ENCODE results near the gene LHB.

The LHB gene

GRCh38 chr19:49022116-49022515 is 5.2 kb upstream of the LHB start:
- Histone ChIP-seq H3K9me3 (ENCODE audit: insufficient read depth, low read depth, low read length) (peaks cover 1% of the 10 kb centered on the region), H3K79me2 (ENCODE audit: control insufficient read depth, insufficient read depth, low read length, poor library complexity) (no peaks in the 10 kb centered on the region), H3K4me2 (ENCODE audit: low read length) (no peak overlapping the region), H4K12ac (ENCODE audit: low read depth, low read length) (no peak overlapping the region), H2BK5ac (ENCODE audit: low read depth, low read length, poor library complexity) (no peak overlapping the region), H3K36me3 (ENCODE audit: control insufficient read depth in 1 of 2, insufficient read depth in 2 of 2, low read length in 2 of 2) (no peaks in the 10 kb centered on the region), H4K8ac (ENCODE audit: low read depth, low read length) (no peak overlapping the region), H3K4me1 (ENCODE audit: control insufficient read depth in 1 of 2, insufficient read depth in 2 of 2, low read length in 2 of 2) (peaks cover 5 to 11% of the 10 kb centered on the region in 2 experiments), H3K9ac (ENCODE audit: low read length) (no peak overlapping the region), H3K4me3 (ENCODE audit: low read depth, low read length) (no peak overlapping the region), H3K27ac (ENCODE audit: low read depth, low read length) (no peak overlapping the region), H3K4ac (ENCODE audit: low read depth, low read length) (no peak overlapping the region), H3K18ac (ENCODE audit: low read length) (no peak overlapping the region), H3K27me3 (ENCODE audit: insufficient read depth, low read length) (peaks cover 7% of the 10 kb centered on the region), H3K79me1 (ENCODE audit: low read length) (peaks cover 2% of the 10 kb centered on the region), H3K14ac (ENCODE audit: low read length) (no peak overlapping the region), H4K91ac (ENCODE audit: low read depth, low read length) (no peak overlapping the region), H2AFZ (ENCODE audit: insufficient read depth, low read length, poor library complexity) (no peak overlapping the region), H3K23ac (ENCODE audit: low read length) (no peak overlapping the region), H2BK12ac (ENCODE audit: low read length) (no peak overlapping the region), H2BK120ac (ENCODE audit: insufficient read depth, low read length, poor library complexity) (no peak overlapping the region), H2AK5ac (ENCODE audit: low read length) (no peak overlapping the region)
- WGBS (ENCODE audit: extremely low coverage, insufficient coverage, insufficient read length), result no CpG with 5 or more reads among the region's 9 CpGs
- DNase-seq, result no peak

- Histone ChIP-seq H3K79me2 (ENCODE audit: control insufficient read depth, insufficient read depth, low read length, poor library complexity) (no peaks in the 10 kb centered on the region), H2BK12ac (ENCODE audit: low read length) (no peak overlapping the region), H3K9me3 (ENCODE audit: insufficient read depth, low read depth, low read length) (peaks cover 1% of the 10 kb centered on the region), H2BK120ac (ENCODE audit: insufficient read depth, low read length, poor library complexity) (no peak overlapping the region), H3K4me2 (ENCODE audit: low read length) (no peak overlapping the region), H4K8ac (ENCODE audit: low read depth, low read length) (no peak overlapping the region), H3K27ac (ENCODE audit: low read depth, low read length) (no peak overlapping the region), H4K91ac (ENCODE audit: low read depth, low read length) (no peak overlapping the region), H3K36me3 (ENCODE audit: control insufficient read depth in 1 of 2, insufficient read depth in 2 of 2, low read length in 2 of 2) (peaks cover 0 to 1% of the 10 kb centered on the region in 2 experiments), H3K79me1 (ENCODE audit: low read length) (peaks cover 4% of the 10 kb centered on the region), H3K18ac (ENCODE audit: low read length) (no peak overlapping the region), H2AK5ac (ENCODE audit: low read length) (no peak overlapping the region), H3K4me3 (ENCODE audit: low read depth, low read length) (no peak overlapping the region), H3K4me1 (ENCODE audit: control insufficient read depth in 1 of 2, insufficient read depth in 2 of 2, low read length in 2 of 2) (peaks cover 5 to 11% of the 10 kb centered on the region in 2 experiments), H3K23ac (ENCODE audit: low read length) (no peak overlapping the region), H3K9ac (ENCODE audit: low read length) (no peak overlapping the region), H3K4ac (ENCODE audit: low read depth, low read length) (no peak overlapping the region), H2BK5ac (ENCODE audit: low read depth, low read length, poor library complexity) (no peak overlapping the region), H3K14ac (ENCODE audit: low read length) (no peak overlapping the region), H2AFZ (ENCODE audit: insufficient read depth, low read length, poor library complexity) (no peak overlapping the region), H3K27me3 (ENCODE audit: insufficient read depth, low read length) (peaks cover 7% of the 10 kb centered on the region), H4K12ac (ENCODE audit: low read depth, low read length) (no peak overlapping the region)
- DNase-seq, result no peak
- WGBS (ENCODE audit: extremely low coverage, insufficient coverage, insufficient read length), result no CpG with 5 or more reads among the region's 16 CpGs
Observed at GRCh38 chr19:49020931-49021895, 4.3 kb upstream of the LHB start.

GRCh38 chr19:49020342-49020741 is 3.5 kb upstream of the LHB start:
- Histone ChIP-seq H3K27me3 (ENCODE audit: insufficient read depth, low read length) (peaks cover 7% of the 10 kb centered on the region), H3K4ac (ENCODE audit: low read depth, low read length) (no peak overlapping the region), H2AK5ac (ENCODE audit: low read length) (no peak overlapping the region), H4K91ac (ENCODE audit: low read depth, low read length) (no peak overlapping the region), H2BK120ac (ENCODE audit: insufficient read depth, low read length, poor library complexity) (no peak overlapping the region), H2AFZ (ENCODE audit: insufficient read depth, low read length, poor library complexity) (no peak overlapping the region), H3K23ac (ENCODE audit: low read length) (no peak overlapping the region), H3K79me2 (ENCODE audit: control insufficient read depth, insufficient read depth, low read length, poor library complexity) (no peaks in the 10 kb centered on the region), H3K36me3 (ENCODE audit: control insufficient read depth in 1 of 2, insufficient read depth in 2 of 2, low read length in 2 of 2) (peaks cover 6 to 8% of the 10 kb centered on the region in 2 experiments), H3K9ac (ENCODE audit: low read length) (no peak overlapping the region), H3K4me2 (ENCODE audit: low read length) (no peak overlapping the region), H4K8ac (ENCODE audit: low read depth, low read length) (no peak overlapping the region), H3K79me1 (ENCODE audit: low read length) (peaks cover 4% of the 10 kb centered on the region), H3K9me3 (ENCODE audit: insufficient read depth, low read depth, low read length) (peaks cover 1% of the 10 kb centered on the region), H3K14ac (ENCODE audit: low read length) (no peak overlapping the region), H3K27ac (ENCODE audit: low read depth, low read length) (no peak overlapping the region), H4K12ac (ENCODE audit: low read depth, low read length) (no peak overlapping the region), H3K4me3 (ENCODE audit: low read depth, low read length) (no peak overlapping the region), H3K4me1 (ENCODE audit: control insufficient read depth in 1 of 2, insufficient read depth in 2 of 2, low read length in 2 of 2) (peaks cover 5 to 11% of the 10 kb centered on the region in 2 experiments), H3K18ac (ENCODE audit: low read length) (no peak overlapping the region), H2BK12ac (ENCODE audit: low read length) (no peak overlapping the region), H2BK5ac (ENCODE audit: low read depth, low read length, poor library complexity) (no peak overlapping the region)
- no CpG with 5 or more reads among the region's 11 CpGs for WGBS (ENCODE audit: extremely low coverage, insufficient coverage, insufficient read length)
- no peak for DNase-seq

GRCh38 chr19:49019242-49019932 is 2.5 kb upstream of the LHB start:
- Histone ChIP-seq H4K91ac (ENCODE audit: low read depth, low read length) (no peak overlapping the region), H2BK12ac (ENCODE audit: low read length) (no peak overlapping the region), H2BK5ac (ENCODE audit: low read depth, low read length, poor library complexity) (no peak overlapping the region), H3K4me1 (ENCODE audit: control insufficient read depth in 1 of 2, insufficient read depth in 2 of 2, low read length in 2 of 2) (peaks cover 5 to 11% of the 10 kb centered on the region in 2 experiments), H3K9me3 (ENCODE audit: insufficient read depth, low read depth, low read length) (peaks cover 1% of the 10 kb centered on the region), H2AFZ (ENCODE audit: insufficient read depth, low read length, poor library complexity) (peak overlapping the region; percentile 25), H3K4me2 (ENCODE audit: low read length) (no peak overlapping the region), H2BK120ac (ENCODE audit: insufficient read depth, low read length, poor library complexity) (no peak overlapping the region), H3K4me3 (ENCODE audit: low read depth, low read length) (no peak overlapping the region), H3K79me2 (ENCODE audit: control insufficient read depth, insufficient read depth, low read length, poor library complexity) (no peaks in the 10 kb centered on the region), H3K27ac (ENCODE audit: low read depth, low read length) (no peak overlapping the region), H3K79me1 (ENCODE audit: low read length) (peaks cover 10% of the 10 kb centered on the region), H3K36me3 (ENCODE audit: control insufficient read depth in 1 of 2, insufficient read depth in 2 of 2, low read length in 2 of 2) (peaks cover 15 to 18% of the 10 kb centered on the region in 2 experiments), H2AK5ac (ENCODE audit: low read length) (no peak overlapping the region), H3K4ac (ENCODE audit: low read depth, low read length) (no peak overlapping the region), H4K12ac (ENCODE audit: low read depth, low read length) (no peak overlapping the region), H3K14ac (ENCODE audit: low read length) (no peak overlapping the region), H3K18ac (ENCODE audit: low read length) (no peak overlapping the region), H3K9ac (ENCODE audit: low read length) (no peak overlapping the region), H3K23ac (ENCODE audit: low read length) (no peak overlapping the region), H3K27me3 (ENCODE audit: insufficient read depth, low read length) (peaks cover 7% of the 10 kb centered on the region), H4K8ac (ENCODE audit: low read depth, low read length) (no peak overlapping the region)
- no CpG with 5 or more reads among the region's 41 CpGs for WGBS (ENCODE audit: extremely low coverage, insufficient coverage, insufficient read length)
- peak in 1 of 2 donors; percentile 53 for DNase-seq

Data from trophoblast cell (in vitro differentiated cells and primary cell).